Natural killer cell (primary cell): ENCODE data around the gene MSI2. TPM values are rescaled to one million over a fixed set of nuclear protein-coding genes. Genes with fewer than 3 reads are reported as not detected.

ENCODE experiments used
- ATAC-seq, 3 donors: fragments of 150-1000 bp in 2 of 3; fragments of 200-7000 bp in 1 of 3; cut with Tn5 transposase; 1 replicate in 1 of 3; 2 replicates in 2 of 3; pipeline ENCODE4 v1.10.0; 2021; ENCODE audit warnings: mild to moderate bottlenecking in 2 of 3, moderate library complexity in 2 of 3
- DNase-seq, 2 donors: peaks; one replicate each; pipeline versions ENCODE4 v3.0.0 to v3.0.0-alpha.2; 2013 to 2021; ENCODE audit warnings: mixed read lengths in 1 of 2
- H3K27ac ChIP-seq: one replicate; pipeline ENCODE4 v1.5.1; 2013; ENCODE audit warnings: mild to moderate bottlenecking, low read length
- H3K27me3 ChIP-seq: one replicate; pipeline ENCODE4 v1.6.1; 2013; ENCODE audit warnings: low read length; ENCODE audit not compliant: control insufficient read depth, insufficient read depth
- H3K36me3 ChIP-seq: one replicate; pipeline ENCODE4 v1.6.1; 2013; ENCODE audit warnings: low read length; ENCODE audit not compliant: control insufficient read depth, insufficient read depth
- H3K4me1 ChIP-seq: one replicate; pipeline ENCODE4 v1.6.1; 2013; ENCODE audit warnings: low read length; ENCODE audit not compliant: control insufficient read depth, insufficient read depth
- H3K4me3 ChIP-seq: one replicate; pipeline ENCODE4 v1.5.1; 2013; ENCODE audit warnings: low read length
- H3K9me3 ChIP-seq: one replicate; pipeline ENCODE4 v1.6.1; 2013; ENCODE audit warnings: low read length; ENCODE audit not compliant: control insufficient read depth, insufficient read depth
- H3K27ac Mint-ChIP-seq, 2 donors: one replicate each; pipeline ENCODE4 v1.8.0; 2022; ENCODE audit warnings: mild to moderate bottlenecking in 2 of 2, mixed read lengths in 2 of 2, moderate library complexity in 1 of 2
- H3K27me3 Mint-ChIP-seq, 2 donors: one replicate each; pipeline ENCODE4 v1.8.0; 2022; ENCODE audit warnings: low read depth in 2 of 2, mixed read lengths in 2 of 2
- H3K36me3 Mint-ChIP-seq: one replicate; pipeline ENCODE4 v1.8.0; 2022; ENCODE audit warnings: mixed read lengths
- H3K4me1 Mint-ChIP-seq, 2 donors: one replicate each; pipeline ENCODE4 v1.8.0; 2022; ENCODE audit warnings: mixed read lengths in 2 of 2
- H3K4me3 Mint-ChIP-seq: one replicate; pipeline ENCODE4 v1.8.0; 2022; ENCODE audit warnings: mild to moderate bottlenecking, moderate library complexity, mixed read lengths
- H3K9me3 Mint-ChIP-seq, 2 donors: one replicate each; pipeline ENCODE4 v1.8.0; 2022; ENCODE audit warnings: mixed read lengths in 2 of 2
- CTCF ChIP-seq: fragments of 200-600 bp; IDR thresholded peaks from one replicate; pipeline ENCODE4 v1.8.0; 2022; ENCODE audit warnings: antibody characterized with exemption
- WGBS: methylation state at CpG from one replicate; pipeline ENCODE4 v1.1.7; 2013; ENCODE audit warnings: missing lambda C conversion rate; ENCODE audit not compliant: insufficient coverage; 5-methylcytosine and 5-hydroxymethylcytosine counted together
- intact Hi-C: fragments of 100-400 bp; cut with micrococcal nuclease; formaldehyde crosslinking; loops from one replicate; pipeline ENCODE4 v1.14.2; 2022
- total RNA-seq, 4 donors: library from RNA; stranded (reverse); fragments of 120-200 nt in 1 of 4; gene quantifications; one replicate each; pipeline versions ENCODE4 v1.2.3 to v1.2.4, GENCODE V29; 2013 to 2022

The MSI2 gene
- total RNA-seq, 3 donors from 2014 or later (not counting 1 experiment from before 2014, with no cell fraction given): 95.5 to 145 (median 96.8) TPM

- Mint-ChIP-seq H3K36me3 (no peaks in the 10 kb centered on the region), H3K9me3 (no peaks in the 10 kb centered on the region), H3K4me1 (peaks cover under 1 to 3% of the 10 kb centered on the region in 2 donors), H3K27me3 (no peaks in the 10 kb centered on the region), H3K27ac (no peak overlapping the region), H3K4me3 (no peak overlapping the region)
- intact Hi-C loops: no loop called here
- no peak for ATAC-seq
- no peak for DNase-seq
- H3K27me3 ChIP-seq: no peaks in the 10 kb centered on the region
- no peak for TF ChIP-seq CTCF
- no peaks in the 10 kb centered on the region for H3K9me3 ChIP-seq
- no peak overlapping the region for H3K4me3 ChIP-seq
- WGBS: 96% methylated on average over 4 of the region's 4 CpGs
- H3K27ac ChIP-seq: no peak overlapping the region
- no peaks in the 10 kb centered on the region for H3K36me3 ChIP-seq
- H3K4me1 ChIP-seq: no peaks in the 10 kb centered on the region
These were observed 312.7 kb downstream of the MSI2 start for GRCh38 chr17:57569021-57569420.

GRCh38 chr17:57569853-57570252 is 313.5 kb downstream of the MSI2 start:
- WGBS: 96% methylated on average over 7 of the region's 7 CpGs
- Mint-ChIP-seq H3K27ac (no peak overlapping the region), H3K4me1 (no peaks in the 10 kb centered on the region)

GRCh38 chr17:57570724-57571344 is 314.5 kb downstream of the MSI2 start:
- DNase-seq (no peak), ATAC-seq (no peak)
- Mint-ChIP-seq H3K4me1 (peaks cover 0 to 6% of the 10 kb centered on the region in 2 donors), H3K9me3 (no peaks in the 10 kb centered on the region), H3K27me3 (no peaks in the 10 kb centered on the region), H3K4me3 (no peak overlapping the region), H3K27ac (no peak overlapping the region), H3K36me3 (no peaks in the 10 kb centered on the region)
- Histone ChIP-seq H3K27ac (no peak overlapping the region), H3K9me3 (no peaks in the 10 kb centered on the region), H3K4me1 (peaks cover 7% of the 10 kb centered on the region), H3K36me3 (no peaks in the 10 kb centered on the region), H3K4me3 (no peak overlapping the region), H3K27me3 (no peaks in the 10 kb centered on the region)
- no peak for TF ChIP-seq CTCF
- 85% methylated on average over 10 of the region's 10 CpGs for WGBS
- intact Hi-C loops: no loop called here

More at GRCh38 chr17:57569853-57570252, 313.5 kb downstream of the MSI2 start:
- Mint-ChIP-seq H3K36me3 (no peaks in the 10 kb centered on the region), H3K4me3 (no peak overlapping the region), H3K9me3 (no peaks in the 10 kb centered on the region), H3K27me3 (no peaks in the 10 kb centered on the region)
- H3K36me3 ChIP-seq: no peaks in the 10 kb centered on the region
- no peak for ATAC-seq
- no peak overlapping the region for H3K4me3 ChIP-seq
- H3K27ac ChIP-seq: no peak overlapping the region
- no peaks in the 10 kb centered on the region for H3K4me1 ChIP-seq
- DNase-seq: no peak
- H3K9me3 ChIP-seq: no peaks in the 10 kb centered on the region
- intact Hi-C loops: no loop called here
- no peaks in the 10 kb centered on the region for H3K27me3 ChIP-seq
- no peak for TF ChIP-seq CTCF

GRCh38 chr17:57572062-57572461 is 315.7 kb downstream of the MSI2 start:
- WGBS: 94% methylated on average over 6 of the region's 6 CpGs
- ATAC-seq: no peak
- Histone ChIP-seq H3K9me3 (no peaks in the 10 kb centered on the region), H3K4me3 (no peak overlapping the region), H3K27ac (no peak overlapping the region), H3K4me1 (peaks cover 7% of the 10 kb centered on the region), H3K36me3 (no peaks in the 10 kb centered on the region), H3K27me3 (no peaks in the 10 kb centered on the region)
- H3K27me3 Mint-ChIP-seq: no peaks in the 10 kb centered on the region
- H3K4me1 Mint-ChIP-seq: peaks cover 0 to 6% of the 10 kb centered on the region in 2 donors
- no peaks in the 10 kb centered on the region for H3K36me3 Mint-ChIP-seq
- H3K4me3 Mint-ChIP-seq: no peak overlapping the region
- intact Hi-C loops: no loop called here
- TF ChIP-seq CTCF: no peak
- no peak overlapping the region for H3K27ac Mint-ChIP-seq
- no peak for DNase-seq
- no peaks in the 10 kb centered on the region for H3K9me3 Mint-ChIP-seq
